ENCODE measurements around the gene HPS4. TPM values are rescaled to one million over a fixed set of nuclear protein-coding genes. Genes with fewer than 3 reads are reported as not detected.
A peak's percentile ranks its signal among the peaks of the same experiment; 100 is the strongest.

Gene HPS4
- total RNA-seq, 1 experiment from 2014 or later, result 26.2 TPM

- TF ChIP-seq SIN3A (IDR thresholded peaks at IDR 0.05; ENCODE audit: borderline replicate concordance, insufficient read depth, low read depth, low read length), result no peak
- no peak for TF ChIP-seq POLR2AphosphoS5 (IDR thresholded peaks at IDR 0.05; ENCODE audit: low read depth, low read length)
- TF ChIP-seq CTCF (IDR thresholded peaks at IDR 0.05), result no peak
- no peak for TF ChIP-seq REST (IDR thresholded peaks at IDR 0.05; ENCODE audit: insufficient read depth in 1 of 2, low read depth in 2 of 2, low read length in 1 of 2)
- no peak for TF ChIP-seq TCF7L2 (IDR thresholded peaks at IDR 0.05; ENCODE audit: low read depth, low read length)
- intact Hi-C loops (cut with micrococcal nuclease; ENCODE audit: unreplicated experiment) (no loop called here), in situ Hi-C loops (cut with HindIII; ENCODE audit: low pct_unique_long_range_greater_than_20kb, low sequenced_read_pairs) (no loop called here)
- Histone ChIP-seq H3K36me3 (ENCODE audit: control insufficient read depth, insufficient read depth, low read length) (peaks cover under 1% of the 10 kb centered on the region), H3K4me3 (ENCODE audit: low read depth in 2 of 2, low read length in 2 of 2) (no peak overlapping the region), H3K27ac (ENCODE audit: low read length) (no peak overlapping the region), H3K9me3 (ENCODE audit: control insufficient read depth, insufficient read depth, low read depth, low read length) (no peaks in the 10 kb centered on the region), H3K4me1 (ENCODE audit: control insufficient read depth, insufficient read depth, low read length) (peaks cover 31% of the 10 kb centered on the region), H3K27me3 (ENCODE audit: control insufficient read depth, insufficient read depth, low read length) (no peaks in the 10 kb centered on the region)
- no TSS peak for BruUV-seq (replicated peaks)
- POLR2A ChIA-PET, result no interaction called here
- CTCF ChIA-PET, result no interaction called here
- DNase-seq (ENCODE audit: low read depth, low spot score), result no peak
- ATAC-seq, result no peak
These were observed 2.4 kb downstream of the HPS4 start for GRCh38 chr22:26481112-26481693.

GRCh38 chr22:26480611-26480932, 3.0 kb downstream of the HPS4 start:
- ATAC-seq (no peak), DNase-seq (ENCODE audit: low read depth, low spot score) (no peak)
- no peaks in the 10 kb centered on the region for H3K9me3 ChIP-seq (ENCODE audit: control insufficient read depth, insufficient read depth, low read depth, low read length)
- no peak overlapping the region for H3K27ac ChIP-seq (ENCODE audit: low read length)
- in situ Hi-C loops (cut with HindIII; ENCODE audit: low pct_unique_long_range_greater_than_20kb, low sequenced_read_pairs), result no loop called here
- peak overlapping the region in 1 of 2 experiments; percentile 43; a peak in 2 of 4 replicates for H3K4me3 ChIP-seq (ENCODE audit: low read depth in 2 of 2, low read length in 2 of 2)
- BruUV-seq (replicated peaks), result no TSS peak
- ChIA-PET POLR2A (interaction anchor here (0.6 kb wide), 1 partner anchor 18 kb away, joined by 3 read pairs; no protein-coding TSS in a partner anchor), CTCF (no interaction called here)
- peaks cover 31% of the 10 kb centered on the region for H3K4me1 ChIP-seq (ENCODE audit: control insufficient read depth, insufficient read depth, low read length)
- no peak for TF ChIP-seq SIN3A (IDR thresholded peaks at IDR 0.05; ENCODE audit: borderline replicate concordance, insufficient read depth, low read depth, low read length)
- no peak for TF ChIP-seq POLR2AphosphoS5 (IDR thresholded peaks at IDR 0.05; ENCODE audit: low read depth, low read length)
- TF ChIP-seq REST (IDR thresholded peaks at IDR 0.05; ENCODE audit: insufficient read depth in 1 of 2, low read depth in 2 of 2, low read length in 1 of 2), result no peak
- TF ChIP-seq CTCF (IDR thresholded peaks at IDR 0.05), result no peak
- no peak for TF ChIP-seq TCF7L2 (IDR thresholded peaks at IDR 0.05; ENCODE audit: low read depth, low read length)
- intact Hi-C loops (cut with micrococcal nuclease; ENCODE audit: unreplicated experiment), result no loop called here
- H3K36me3 ChIP-seq (ENCODE audit: control insufficient read depth, insufficient read depth, low read length), result peaks cover 2% of the 10 kb centered on the region
- H3K27me3 ChIP-seq (ENCODE audit: control insufficient read depth, insufficient read depth, low read length), result no peaks in the 10 kb centered on the region

Measured in Panc1 (cell line).